ENCODE measurements around the gene PPIL6.
"Not testable (repeated sequence)": the region's sequence is repeated elsewhere in the genome, so short reads cannot be mapped to it uniquely, and the experiment has no call there.

- TF ChIP-seq, protein P1, sequence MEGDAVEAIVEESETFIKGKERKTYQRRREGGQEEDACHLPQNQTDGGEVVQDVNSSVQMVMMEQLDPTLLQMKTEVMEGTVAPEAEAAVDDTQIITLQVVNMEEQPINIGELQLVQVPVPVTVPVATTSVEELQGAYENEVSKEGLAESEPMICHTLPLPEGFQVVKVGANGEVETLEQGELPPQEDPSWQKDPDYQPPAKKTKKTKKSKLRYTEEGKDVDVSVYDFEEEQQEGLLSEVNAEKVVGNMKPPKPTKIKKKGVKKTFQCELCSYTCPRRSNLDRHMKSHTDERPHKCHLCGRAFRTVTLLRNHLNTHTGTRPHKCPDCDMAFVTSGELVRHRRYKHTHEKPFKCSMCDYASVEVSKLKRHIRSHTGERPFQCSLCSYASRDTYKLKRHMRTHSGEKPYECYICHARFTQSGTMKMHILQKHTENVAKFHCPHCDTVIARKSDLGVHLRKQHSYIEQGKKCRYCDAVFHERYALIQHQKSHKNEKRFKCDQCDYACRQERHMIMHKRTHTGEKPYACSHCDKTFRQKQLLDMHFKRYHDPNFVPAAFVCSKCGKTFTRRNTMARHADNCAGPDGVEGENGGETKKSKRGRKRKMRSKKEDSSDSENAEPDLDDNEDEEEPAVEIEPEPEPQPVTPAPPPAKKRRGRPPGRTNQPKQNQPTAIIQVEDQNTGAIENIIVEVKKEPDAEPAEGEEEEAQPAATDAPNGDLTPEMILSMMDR (IDR thresholded peaks at IDR 0.05), result not testable (repeated sequence)
- not testable (repeated sequence) for TF ChIP-seq POLR2AphosphoS5 (IDR thresholded peaks at IDR 0.05)
Measured at GRCh38 chr6:109461205-109461604, 20.8 kb upstream of the PPIL6 start.

Data from gastroesophageal sphincter (tissue), 3 donors.